HAP-1 (cell line): ENCODE measurements around the gene ARPP21.
"Not testable (repeated sequence)": the region's sequence is repeated elsewhere in the genome, so short reads cannot be mapped to it uniquely, and the experiment has no call there.

Experiments
- DNase-seq, 2 experiments: peaks; one replicate each; pipeline ENCODE4 v3.0.0-alpha.2; 2016 to 2020; ENCODE audit warnings: low spot score in 2 of 2
- H3K27me3 ChIP-seq: fragments of 250-450 bp; sonication (Bioruptor Pico); 2 replicates; pipeline ENCODE4 v1.5.1; 2020; ENCODE audit warnings: low read depth, mild to moderate bottlenecking, moderate library complexity
- H3K36me3 ChIP-seq: fragments of 250-450 bp; sonication (Bioruptor Pico); replicated peaks from 2 replicates; pipeline ENCODE4 v1.5.1; 2020; ENCODE audit warnings: mild to moderate bottlenecking
- H3K4me1 ChIP-seq: fragments of 250-450 bp; sonication (Bioruptor Pico); 2 replicates; pipeline ENCODE4 v1.5.1; 2020; ENCODE audit warnings: mild to moderate bottlenecking
- H3K4me3 ChIP-seq: fragments of 250-450 bp; sonication (Bioruptor Pico); 2 replicates; pipeline ENCODE4 v1.5.1; 2020; ENCODE audit warnings: mild to moderate bottlenecking, moderate library complexity
- H3K9me3 ChIP-seq: fragments of 250-450 bp; sonication (Bioruptor Pico); 2 replicates; pipeline ENCODE4 v1.5.1; 2020; ENCODE audit warnings: mild to moderate bottlenecking, moderate library complexity
- in situ Hi-C: fragments of 300-500 bp; cut with MboI; formaldehyde crosslinking; loops from 3 replicates; pipeline ENCODE4 v1.14.3; 2020; ENCODE audit warnings: low sequenced_read_pairs, inconsistent platforms, mixed read lengths

Gene ARPP21

DNA sequence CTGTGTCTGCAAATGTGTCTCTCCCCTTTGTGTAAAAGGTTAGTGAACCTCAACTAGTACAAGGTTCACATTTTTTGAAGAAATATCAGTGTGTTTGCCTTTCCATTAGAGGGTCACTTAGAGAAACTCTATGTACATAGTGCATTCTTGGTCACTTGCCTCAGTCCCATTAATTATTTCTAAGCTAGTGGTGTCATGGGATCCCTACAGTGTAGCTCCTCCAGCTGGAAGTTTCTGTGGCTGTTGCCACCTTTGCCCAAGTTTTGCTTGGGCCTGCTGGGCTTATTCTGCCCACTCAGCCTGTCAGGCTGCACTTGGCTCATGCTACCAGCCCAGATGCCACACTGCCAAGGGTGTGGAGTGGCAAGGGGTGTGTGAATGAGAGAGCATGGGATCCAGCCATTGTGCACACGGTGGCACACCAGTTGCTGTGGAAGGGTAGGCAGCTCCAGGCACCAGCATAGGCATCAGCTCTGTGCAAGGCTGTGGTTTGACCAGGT, 161.7 kb downstream of the ARPP21 start:
- Histone ChIP-seq H3K36me3 (no peaks in the 10 kb centered on the region), H3K9me3 (no peaks in the 10 kb centered on the region), H3K27me3 (no peaks in the 10 kb centered on the region), H3K4me3 (no peak overlapping the region), H3K4me1 (no peaks in the 10 kb centered on the region)
- in situ Hi-C loops = no loop called here
- no peak for DNase-seq

DNA sequence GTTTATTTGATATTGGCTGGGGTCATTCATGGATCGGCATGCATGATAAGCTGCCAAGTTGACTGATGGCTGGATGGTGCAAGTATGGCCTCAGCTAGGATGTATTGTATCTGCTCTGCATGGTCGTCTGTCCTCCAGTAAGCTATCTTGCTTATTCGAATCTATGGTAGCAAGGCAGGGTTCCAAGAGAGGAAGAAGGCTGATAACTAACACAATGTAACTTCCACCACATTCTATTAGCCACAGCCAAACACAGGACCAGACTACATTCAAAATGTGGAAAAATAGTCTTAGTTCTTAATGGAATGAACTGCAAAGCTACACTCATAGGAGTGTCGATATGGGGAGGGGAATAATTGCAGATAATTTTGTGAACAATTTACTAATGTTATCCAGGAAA, 175.2 kb downstream of the ARPP21 start:
- in situ Hi-C loops = no loop called here
- Histone ChIP-seq H3K27me3 (no peaks in the 10 kb centered on the region), H3K36me3 (no peaks in the 10 kb centered on the region), H3K9me3 (no peaks in the 10 kb centered on the region), H3K4me1 (no peaks in the 10 kb centered on the region), H3K4me3 (no peak overlapping the region)
- DNase-seq = no peak

DNA sequence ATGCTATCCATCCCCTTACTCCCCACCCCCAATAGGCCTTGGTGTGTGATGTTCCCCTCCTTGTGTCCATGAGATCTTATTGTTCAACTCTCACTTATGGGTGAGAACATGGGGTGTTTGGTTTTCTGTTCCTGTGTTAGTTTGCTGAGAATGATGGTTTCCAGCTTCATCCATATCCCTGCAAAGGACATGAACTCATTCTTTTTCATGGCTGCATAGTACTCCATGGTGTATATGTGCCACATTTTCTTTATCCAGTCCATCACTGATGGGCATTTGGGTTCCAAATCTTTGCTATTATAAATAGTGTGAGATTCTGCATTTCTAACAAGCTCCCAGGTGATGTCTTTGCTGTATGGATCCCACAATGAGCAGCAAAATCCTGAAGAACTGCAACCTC, 176.5 kb downstream of the ARPP21 start:
- DNase-seq, in situ Hi-C loops, H3K4me3 ChIP-seq, H3K4me1 ChIP-seq, H3K36me3 ChIP-seq, H3K9me3 ChIP-seq, H3K27me3 ChIP-seq: not testable (repeated sequence)

DNA sequence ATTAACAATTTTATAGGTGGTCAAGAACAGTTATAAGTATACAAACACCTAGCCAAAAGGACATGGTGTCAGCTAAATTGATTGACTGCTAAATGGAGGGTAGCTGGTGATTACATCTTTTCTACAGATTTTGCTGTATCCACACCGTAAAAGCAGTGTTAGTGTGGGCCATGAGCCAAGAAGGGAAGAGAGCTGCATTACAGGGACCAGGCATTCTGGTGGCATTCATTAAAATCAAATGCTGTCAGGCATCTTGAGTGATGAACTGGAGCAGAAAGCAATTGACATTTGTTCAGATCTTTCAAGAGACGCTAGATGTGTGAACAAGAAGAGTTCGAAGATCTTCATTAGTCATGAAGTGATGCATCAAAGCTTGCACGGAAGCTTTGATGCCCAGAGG, 177.9 kb downstream of the ARPP21 start:
- no peak overlapping the region for H3K4me3 ChIP-seq
- H3K27me3 ChIP-seq = no peaks in the 10 kb centered on the region
- in situ Hi-C loops = no loop called here
- no peaks in the 10 kb centered on the region for H3K9me3 ChIP-seq
- H3K36me3 ChIP-seq = no peaks in the 10 kb centered on the region
- no peak for DNase-seq
- no peaks in the 10 kb centered on the region for H3K4me1 ChIP-seq

DNA sequence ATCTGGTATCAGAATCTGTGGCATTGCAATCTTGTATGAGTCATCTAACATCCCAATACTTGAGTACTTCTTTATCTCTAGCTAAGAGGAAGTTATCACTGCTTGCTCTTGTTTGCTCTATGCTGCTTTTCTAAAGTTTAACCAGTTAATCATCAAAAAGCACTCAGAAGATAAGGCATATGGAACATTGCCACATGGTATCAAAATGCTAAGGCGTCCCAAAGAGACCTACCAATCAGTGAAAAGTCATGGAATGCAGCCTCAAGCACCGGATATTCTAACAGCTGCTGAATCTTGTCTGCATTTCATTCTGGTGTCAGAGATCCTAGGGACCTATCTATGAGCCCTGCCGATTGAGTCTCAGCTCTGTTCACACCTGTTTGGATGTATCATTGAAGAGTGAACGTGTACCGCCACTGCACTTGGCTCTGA, 192.8 kb downstream of the ARPP21 start:
- no peak for DNase-seq
- no peaks in the 10 kb centered on the region for H3K36me3 ChIP-seq
- in situ Hi-C loops = no loop called here
- H3K4me3 ChIP-seq = no peak overlapping the region
- no peaks in the 10 kb centered on the region for H3K27me3 ChIP-seq
- no peaks in the 10 kb centered on the region for H3K4me1 ChIP-seq
- no peaks in the 10 kb centered on the region for H3K9me3 ChIP-seq
